OCI-LY1 (cell line): Measurements from ENCODE around the gene TCP10L.

Source experiments
- CTCF ChIP-seq: fragments of 200-600 bp; sonication (generic), shearing (Covaris generic); IDR thresholded peaks from 2 replicates; pipeline ENCODE4 v1.5.1; 2017; ENCODE audit warnings: mild to moderate bottlenecking, antibody characterized with exemption, low read length, moderate library complexity, mixed read lengths
- EZH2 ChIP-seq: fragments of 200-600 bp; sonication (generic), shearing (Covaris generic); IDR thresholded peaks from 2 replicates; pipeline ENCODE4 v1.8.0; 2017; ENCODE audit warnings: borderline replicate concordance, mixed run types, mild to moderate bottlenecking, antibody characterized with exemption, low read length, moderate library complexity, mixed read lengths

GRCh38 chr21:32532636-32533035 is 52.7 kb downstream of the TCP10L start:
- no peak for TF ChIP-seq CTCF
- no peak for TF ChIP-seq EZH2
